GM12873 (cell line): ENCODE results near the gene G6PC2.

Experiments
- CTCF ChIP-seq: IDR thresholded peaks from 2 replicates; pipeline ENCODE4 v1.5.1; 2012; ENCODE audit warnings: low read depth, mild to moderate bottlenecking, moderate library complexity, low read length, control low read depth; ENCODE audit not compliant: insufficient read depth; ENCODE audit errors: missing control alignments

Gene G6PC2

GRCh38 chr2:168954256-168954655 is 53.2 kb downstream of the G6PC2 start:
- TF ChIP-seq CTCF: no peak

GRCh38 chr2:168955321-168955720 is 54.2 kb downstream of the G6PC2 start:
- no peak for TF ChIP-seq CTCF

GRCh38 chr2:168956392-168956791 is 55.3 kb downstream of the G6PC2 start:
- no peak for TF ChIP-seq CTCF
